Stomach (tissue), 4 donors: ENCODE measurements around the gene IFI16.

Experiments
- CTCF ChIP-seq, 7 experiments: fragments of 450-650 bp in 4 of 7; fragments of 200-600 bp in 3 of 7; sonication (generic) in 3 of 7; IDR thresholded peaks; one replicate each; pipeline ENCODE4 v1.5.1; 2016 to 2019; ENCODE audit warnings: antibody characterized with exemption in 7 of 7, control low read depth in 2 of 7, mild to moderate bottlenecking in 1 of 7
- EP300 ChIP-seq: sonication (generic); formaldehyde crosslinking; IDR thresholded peaks from one replicate; pipeline ENCODE4 v1.6.1; 2017; ENCODE audit warnings: antibody characterized with exemption
- POLR2A ChIP-seq, 4 donors: fragments of 450-650 bp; IDR thresholded peaks; one replicate each; pipeline ENCODE4 v1.6.1; 2016; ENCODE audit warnings: antibody characterized with exemption in 4 of 4, control low read depth in 2 of 4, mild to moderate bottlenecking in 1 of 4, moderate library complexity in 1 of 4
- POLR2AphosphoS5 ChIP-seq, 3 donors: sonication (generic); formaldehyde crosslinking; IDR thresholded peaks; one replicate each; pipeline ENCODE4 v1.6.1; 2016; ENCODE audit warnings: antibody characterized with exemption in 3 of 3

DNA sequence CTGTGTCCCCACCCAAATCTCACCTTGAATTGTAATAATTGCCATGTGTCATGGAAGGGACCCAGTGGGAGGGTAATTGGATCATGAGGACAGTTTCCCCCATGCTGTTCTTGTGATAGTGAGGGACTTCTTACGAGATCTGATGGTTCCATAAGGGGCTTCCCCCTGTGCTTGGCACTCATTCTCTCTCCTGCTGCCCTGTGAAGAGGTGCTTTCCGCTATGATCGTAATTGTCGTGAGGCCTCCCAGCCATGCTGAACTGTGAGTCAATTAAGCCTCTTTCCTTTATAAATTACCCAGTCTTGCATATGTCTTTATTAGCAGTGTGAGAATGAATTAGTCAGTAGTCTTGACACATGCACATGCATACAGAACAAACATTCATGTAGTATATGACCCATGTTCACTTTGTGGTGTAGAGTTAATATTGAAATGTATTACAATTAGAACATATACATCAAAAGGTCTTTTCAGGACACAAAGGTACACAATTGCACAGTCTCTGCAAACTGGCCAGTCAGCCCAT lies 16.9 kb upstream of the IFI16 start:
- TF ChIP-seq POLR2A (IDR thresholded peaks at IDR 0.05), result no peak
- TF ChIP-seq CTCF (IDR thresholded peaks at IDR 0.05), result no peak
- TF ChIP-seq POLR2AphosphoS5 (IDR thresholded peaks at IDR 0.05), result no peak
- no peak for TF ChIP-seq EP300
